H4 (cell line): ENCODE results near the gene F11R. TPM values are rescaled to one million over a fixed set of nuclear protein-coding genes. Genes with fewer than 3 reads are reported as not detected.
"Not testable (repeated sequence)": the region's sequence is repeated elsewhere in the genome, so short reads cannot be mapped to it uniquely, and the experiment has no call there.

Experiments
- DNase-seq: peaks from one replicate; pipeline ENCODE4 v3.0.0-alpha.2; 2015; ENCODE audit warnings: low spot score
- total RNA-seq: library from RNA; depleted of rRNA; stranded (reverse); fragments of >200 nt; shearing (Covaris generic); gene quantifications from 2 replicates; pipeline ENCODE4 v1.2.3, GENCODE V29; 2014

Gene F11R
- total RNA-seq, 1 experiment from 2014 or later = 6.4 TPM

DNA sequence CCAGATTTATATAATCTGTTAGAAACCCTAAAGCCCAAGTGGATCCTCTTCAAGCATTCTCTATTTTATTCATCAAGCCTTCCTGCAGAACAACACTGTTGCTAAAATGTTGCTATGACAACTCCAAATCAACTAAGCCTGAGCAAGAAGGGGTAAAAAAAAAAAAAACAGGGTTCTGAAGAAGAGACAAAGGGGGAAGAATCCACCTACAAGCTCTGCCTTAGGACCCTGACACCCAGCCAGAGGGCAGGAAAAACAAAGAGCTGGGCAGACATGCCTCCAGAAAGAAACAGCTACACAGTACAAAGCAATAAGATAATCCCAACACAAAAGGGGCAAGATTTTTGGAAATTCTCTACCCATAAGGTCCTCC lies 23.6 kb upstream of the F11R start:
- DNase-seq = no peak

DNA sequence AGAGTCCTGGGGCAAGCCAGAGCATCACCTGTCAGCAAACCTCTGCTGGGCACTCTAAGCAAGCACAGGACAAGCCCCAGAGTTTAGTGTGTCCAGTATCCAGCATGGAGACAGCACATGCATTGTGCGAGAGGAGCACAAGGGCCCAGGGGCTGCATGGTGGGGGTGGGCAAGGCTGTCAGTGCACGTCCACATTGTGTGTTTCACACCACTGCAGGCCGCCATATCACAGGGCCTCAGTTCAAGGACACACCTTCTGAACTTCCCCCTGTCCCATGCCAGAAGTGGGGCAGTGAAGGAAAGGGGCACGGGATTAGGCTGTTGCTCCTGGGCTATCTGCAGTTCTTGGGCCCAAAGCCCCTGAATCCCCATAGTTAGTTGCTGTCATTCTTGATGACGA lies 18.6 kb upstream of the F11R start:
- DNase-seq = no peak

DNA sequence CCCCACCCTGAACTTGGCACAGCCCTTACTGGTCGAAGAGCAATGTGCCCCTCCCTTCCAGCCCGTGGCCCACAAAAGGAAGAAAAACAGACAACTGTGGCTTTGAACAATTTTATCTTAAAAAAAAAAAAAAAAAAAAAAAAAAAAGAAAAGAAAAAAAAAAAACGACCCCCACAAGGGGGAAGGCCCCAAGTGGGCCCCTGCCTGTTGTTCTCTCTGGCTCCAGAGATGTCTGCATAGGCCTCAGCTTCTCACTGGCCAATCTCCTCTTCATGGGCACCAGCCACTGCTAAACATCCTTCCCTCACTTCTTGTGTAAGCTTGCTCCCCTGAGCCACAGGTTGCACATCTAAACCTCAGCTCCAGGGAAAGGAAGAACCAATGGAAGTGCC lies 18.2 kb upstream of the F11R start:
- no peak for DNase-seq

DNA sequence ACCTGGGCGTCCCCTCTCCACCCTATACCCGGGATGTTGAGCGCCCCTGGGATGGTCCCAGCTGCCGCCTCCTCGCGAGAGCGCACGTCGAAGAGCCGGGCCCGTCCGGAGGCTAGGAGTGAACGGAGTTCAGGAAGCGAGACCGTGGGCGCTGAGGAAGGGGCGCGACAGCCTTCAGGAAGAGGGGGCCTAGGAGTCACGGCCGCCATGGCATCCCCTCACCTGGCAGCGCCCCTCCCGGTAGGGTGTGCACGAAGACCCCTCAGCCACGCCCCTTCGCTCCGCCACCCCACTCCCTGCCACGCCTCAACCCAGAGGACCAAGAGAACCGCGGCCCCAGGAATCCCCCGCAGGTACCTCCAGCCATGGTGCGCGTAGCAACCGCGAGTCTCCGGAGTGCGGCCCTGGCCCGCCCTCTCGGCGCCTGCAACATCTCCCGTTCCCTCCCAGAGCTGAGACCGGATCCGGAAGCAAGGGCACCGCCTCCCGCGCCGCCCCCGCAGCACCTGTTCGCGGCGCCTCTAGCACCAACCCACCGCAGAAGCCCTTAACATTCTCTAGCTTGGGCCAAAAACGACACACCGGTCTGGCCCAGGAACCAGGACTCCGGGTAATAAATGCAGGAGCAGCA lies 17.7 kb upstream of the F11R start, which contains the start of gene TSTD1:
Gene TSTD1 (minus strand): TSS at position 442 of the 631 bp plus-strand sequence. CDS start 75 bp downstream, at position 367.
- DNase-seq = no peak

DNA sequence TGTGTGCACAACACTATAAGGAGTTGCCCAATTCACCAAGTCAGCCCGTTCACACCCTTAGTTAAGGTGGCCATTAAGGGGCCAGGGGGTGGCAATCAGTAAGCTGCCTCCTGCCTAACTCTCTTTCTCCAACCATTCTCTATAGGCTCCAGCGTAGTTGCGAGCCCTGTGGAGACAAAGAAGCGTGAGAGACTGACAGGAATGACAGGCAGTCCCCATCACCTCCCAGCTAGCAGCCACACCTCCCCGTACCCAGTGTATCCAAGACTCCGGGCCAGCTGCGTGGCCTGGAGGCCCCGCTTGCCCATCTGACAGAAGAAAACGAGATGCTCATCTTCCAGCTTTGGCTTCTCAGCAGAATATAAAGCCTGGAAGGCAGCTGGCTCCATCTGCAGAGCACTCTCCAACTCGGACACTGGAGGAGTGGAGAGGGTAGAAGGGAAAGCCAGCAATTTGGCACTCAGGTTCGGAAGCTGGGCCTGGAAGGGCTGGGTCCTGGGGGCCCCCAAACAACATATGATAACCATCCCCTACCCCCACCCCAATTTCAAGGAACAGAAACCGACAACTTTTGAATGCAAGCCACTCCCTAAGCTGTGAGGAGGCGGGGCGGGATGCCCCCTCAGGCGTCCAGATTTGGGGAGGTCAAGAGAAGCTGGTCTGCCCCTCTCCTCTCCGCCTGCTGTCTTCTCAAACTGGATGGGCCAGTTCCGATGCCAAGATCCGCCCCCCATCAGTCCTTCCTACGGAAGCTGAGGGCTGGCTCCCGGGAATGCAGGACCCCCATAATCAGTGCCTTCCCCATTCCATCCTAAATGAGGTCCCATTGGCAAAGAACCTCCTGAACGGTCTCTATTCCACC lies 16.9 kb upstream of the F11R start:
- DNase-seq = no peak

DNA sequence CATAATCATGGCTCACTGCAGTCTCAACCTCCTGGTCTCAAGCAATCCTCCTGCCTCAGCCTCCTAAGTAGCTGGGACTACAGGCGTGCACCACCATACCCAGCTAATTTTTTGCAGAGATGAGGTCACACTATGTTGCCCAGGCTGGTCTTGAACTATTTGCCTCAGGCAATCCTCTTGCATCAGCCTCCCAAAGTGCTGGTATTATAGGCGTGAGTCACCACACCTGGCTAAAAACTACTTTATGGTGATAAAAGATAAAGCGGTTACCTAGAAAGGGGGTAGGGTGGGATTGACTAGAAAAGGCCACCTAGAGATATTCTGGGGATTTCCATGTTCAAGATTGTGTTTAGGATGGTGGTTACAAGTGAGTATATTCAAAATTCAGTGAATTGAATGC lies 12.8 kb upstream of the F11R start:
- DNase-seq = no peak

DNA sequence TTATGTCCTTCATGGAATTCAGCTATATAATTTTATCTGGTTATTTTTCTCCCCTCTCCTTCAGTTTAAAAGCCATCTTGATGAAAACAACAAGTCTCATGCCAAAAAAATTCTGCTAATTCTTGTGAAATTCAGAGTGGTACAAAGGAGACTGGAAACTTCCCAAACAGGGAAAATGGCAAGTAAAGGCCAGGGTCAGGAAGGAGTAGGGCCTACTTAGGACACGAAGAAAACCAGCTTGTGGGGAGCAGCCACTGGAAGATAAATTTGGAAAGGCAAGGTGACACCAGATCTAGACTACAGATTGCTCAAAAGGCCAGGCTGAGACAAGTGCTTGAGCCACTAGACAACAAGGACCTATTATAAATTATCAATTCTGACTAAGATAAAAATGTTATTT lies 11.5 kb upstream of the F11R start:
- no peak for DNase-seq

DNA sequence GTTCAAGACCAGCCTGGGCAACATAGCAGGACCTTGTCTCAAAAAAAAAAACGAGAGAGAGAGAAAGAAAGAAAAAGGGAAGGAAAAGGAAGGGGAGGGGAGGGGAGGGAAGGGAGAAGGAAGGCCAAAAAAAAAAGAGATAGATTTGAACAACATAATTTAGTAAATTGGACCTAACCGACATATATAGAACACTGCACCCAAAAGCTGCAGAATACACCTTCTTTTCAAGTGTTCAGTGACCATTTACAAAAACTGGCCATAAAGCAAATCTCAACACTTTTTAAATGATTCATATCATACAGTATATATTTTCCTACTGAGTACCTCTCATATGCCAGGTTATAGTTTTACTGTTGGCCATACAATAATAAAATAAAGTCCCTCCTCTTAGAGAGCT lies 10.9 kb upstream of the F11R start:
- DNase-seq = no peak

DNA sequence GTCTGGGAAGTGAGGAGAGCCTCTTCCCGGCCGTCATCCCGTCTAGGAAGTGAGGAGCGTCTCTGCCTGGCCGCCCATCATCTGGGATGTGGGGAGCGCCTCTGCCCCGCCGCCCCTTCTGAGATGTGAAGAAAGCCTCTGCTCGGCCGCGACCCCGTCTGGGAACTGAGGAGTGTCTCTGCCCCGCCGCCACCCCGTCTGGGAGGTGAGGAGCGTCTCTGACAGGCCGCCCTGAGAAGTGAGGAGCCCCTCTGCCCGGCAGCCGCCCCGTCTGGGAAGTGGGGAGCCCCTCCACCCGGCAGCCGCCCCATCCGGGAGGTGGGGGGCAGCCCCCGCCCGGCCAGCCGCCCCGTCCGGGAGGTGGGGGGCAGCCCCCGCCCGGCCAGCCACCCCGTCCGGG lies 8.5 kb upstream of the F11R start:
- not testable (repeated sequence) for DNase-seq

DNA sequence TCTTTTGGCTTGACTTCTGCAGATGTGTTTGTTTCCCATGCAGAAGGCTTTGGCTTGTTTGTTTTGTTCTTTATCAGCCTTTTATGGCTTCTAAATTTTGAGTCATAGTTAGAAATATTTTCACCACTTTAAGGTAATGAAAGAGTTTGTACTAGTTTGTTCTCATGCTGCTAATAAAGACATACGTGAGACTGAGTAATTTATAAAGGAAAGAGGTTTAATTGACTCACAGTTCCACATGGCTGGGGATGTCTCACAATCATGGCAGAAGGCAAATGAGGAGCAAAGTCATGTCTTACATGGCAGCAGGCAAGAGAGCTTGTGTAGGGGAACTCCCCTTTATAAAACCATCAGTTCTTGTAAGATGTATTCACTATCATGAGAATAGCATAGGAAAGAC lies 6.0 kb upstream of the F11R start:
- DNase-seq = not testable (repeated sequence)

DNA sequence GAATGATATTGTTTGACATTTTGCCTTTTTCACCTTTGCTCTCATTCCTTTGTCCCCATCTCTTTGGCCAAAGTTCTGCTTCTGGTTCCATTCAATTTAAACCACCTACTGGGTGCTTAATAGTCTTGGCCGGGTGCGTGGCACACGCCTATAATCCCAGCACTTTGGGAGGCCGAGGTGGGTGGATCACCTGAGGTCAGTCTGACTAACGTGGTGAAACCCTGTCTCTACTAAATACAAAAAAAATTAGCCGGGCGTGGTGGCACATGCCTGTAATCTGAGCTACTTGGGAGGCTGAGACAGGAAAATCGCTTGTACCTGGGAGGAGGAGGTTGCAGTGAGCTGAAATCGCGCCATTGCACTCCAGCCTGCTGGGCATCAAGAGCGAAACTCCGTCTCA lies 1.5 kb upstream of the F11R start:
- DNase-seq = not testable (repeated sequence)

DNA sequence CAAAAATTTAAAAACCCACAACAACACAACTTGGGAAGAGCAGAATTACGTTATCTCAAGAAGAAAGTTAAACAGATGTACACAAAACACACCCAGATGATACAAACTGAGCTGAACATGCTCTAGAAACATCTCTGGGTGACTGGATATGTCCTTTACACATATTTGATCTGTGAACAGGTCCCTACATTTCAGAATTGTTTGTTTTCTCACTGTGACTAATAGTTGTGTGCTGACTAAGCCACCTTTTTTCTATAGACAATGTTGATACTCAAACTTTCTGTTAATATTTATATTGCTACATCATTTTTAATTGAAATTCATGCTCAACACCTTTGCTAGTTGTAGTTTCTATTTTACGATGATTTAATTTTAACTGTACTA lies 1.0 kb upstream of the F11R start:
- no peak for DNase-seq

DNA sequence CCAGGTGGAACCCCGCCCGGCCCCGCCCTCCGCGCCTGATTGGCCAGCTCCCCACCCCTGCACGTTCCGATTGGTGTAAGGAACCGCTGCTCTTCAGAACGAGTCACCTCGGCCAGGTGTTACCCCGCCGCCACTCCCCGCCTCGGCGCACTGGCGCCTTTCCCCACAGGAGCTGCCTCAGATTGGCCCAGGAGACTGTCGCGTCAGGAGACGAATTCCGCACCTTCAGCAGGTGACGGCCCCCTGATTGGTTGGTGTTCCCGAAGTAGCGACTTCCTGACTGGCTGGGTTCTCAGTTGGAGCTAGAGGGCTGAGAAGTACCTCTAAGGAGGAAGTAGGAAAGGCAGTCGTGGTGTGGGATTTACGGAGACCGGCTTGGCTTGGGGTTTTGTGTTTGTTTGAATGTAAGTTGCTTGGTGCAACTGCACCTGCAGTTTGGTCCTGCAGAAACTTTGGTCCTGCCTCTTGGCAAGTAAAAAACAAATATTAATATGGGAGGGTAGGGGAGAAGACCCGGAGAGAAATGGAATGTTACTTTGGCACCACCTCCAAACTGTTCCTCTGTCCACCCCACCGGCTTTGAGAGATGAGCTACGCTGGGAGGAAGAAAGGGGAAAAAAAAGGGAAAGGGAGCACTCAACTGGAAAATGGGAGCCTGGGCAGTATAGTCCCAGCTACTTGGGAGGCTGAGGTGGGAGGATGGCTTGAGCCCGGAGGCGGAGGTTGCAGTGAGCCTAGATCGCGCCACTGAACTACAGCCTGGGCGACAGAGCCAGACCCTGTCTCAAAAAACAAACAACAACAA lies 415 bp upstream of the F11R start:
- peak; percentile 78 for DNase-seq

DNA sequence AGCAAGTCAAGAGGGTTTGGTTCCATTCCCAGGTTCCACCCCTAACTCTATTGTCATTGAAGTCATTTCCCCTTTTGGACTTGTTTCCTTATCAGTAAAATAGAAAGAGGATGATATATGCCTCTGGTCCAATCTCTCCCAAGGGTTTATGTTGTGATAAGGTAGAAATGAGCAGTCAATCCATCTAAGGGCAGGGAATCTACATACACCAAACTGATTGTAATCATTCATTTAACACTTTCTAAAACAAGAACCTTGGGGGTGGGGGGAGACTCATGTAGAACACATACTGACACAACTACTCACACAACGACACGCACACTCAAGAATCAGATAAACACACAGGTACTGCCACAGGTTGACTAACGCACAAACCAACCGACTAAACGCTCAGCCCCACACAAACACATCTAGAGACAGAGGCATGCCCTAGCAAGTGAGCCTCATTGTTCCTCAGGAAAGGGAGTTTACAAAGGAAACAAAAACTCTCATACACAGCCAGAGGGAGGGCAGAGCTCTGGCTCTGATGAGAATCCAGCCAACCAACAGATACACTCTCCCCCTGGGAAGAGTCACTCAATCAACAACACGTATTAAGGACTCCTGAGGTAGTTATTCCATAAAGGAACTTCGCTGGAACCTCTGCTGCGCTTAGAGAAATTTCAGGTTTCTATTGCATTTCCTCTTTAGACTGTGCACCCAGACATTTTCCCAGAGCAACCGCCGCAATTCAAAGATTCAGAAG lies 1.0 kb downstream of the F11R start:
- DNase-seq = no peak

DNA sequence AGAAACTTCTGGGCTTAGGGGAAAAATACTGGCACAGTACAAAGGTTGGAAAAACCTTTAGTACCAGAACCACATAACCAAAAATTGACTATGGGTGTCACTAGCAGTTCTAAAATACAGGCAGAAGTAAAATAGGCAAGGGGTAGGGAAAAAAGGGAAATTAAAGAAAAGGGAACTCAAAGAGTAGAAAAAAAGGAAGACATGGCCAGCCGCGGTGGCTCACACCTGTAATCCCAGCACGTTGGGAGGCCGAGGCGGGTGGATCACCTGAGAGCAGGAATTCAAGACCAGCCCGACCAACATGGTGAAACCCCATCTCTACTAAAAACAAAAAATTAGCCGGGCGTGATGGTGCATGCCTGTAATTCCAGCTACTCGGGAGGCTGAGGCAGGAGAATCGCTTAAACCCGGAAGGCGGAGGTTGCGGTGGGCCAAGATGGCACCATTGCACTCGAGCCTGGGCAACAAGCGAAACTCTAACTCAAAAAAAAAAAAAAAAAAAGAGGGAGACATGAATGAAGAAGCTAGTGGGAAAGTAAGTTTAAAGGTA lies 1.8 kb downstream of the F11R start:
- DNase-seq = not testable (repeated sequence)

DNA sequence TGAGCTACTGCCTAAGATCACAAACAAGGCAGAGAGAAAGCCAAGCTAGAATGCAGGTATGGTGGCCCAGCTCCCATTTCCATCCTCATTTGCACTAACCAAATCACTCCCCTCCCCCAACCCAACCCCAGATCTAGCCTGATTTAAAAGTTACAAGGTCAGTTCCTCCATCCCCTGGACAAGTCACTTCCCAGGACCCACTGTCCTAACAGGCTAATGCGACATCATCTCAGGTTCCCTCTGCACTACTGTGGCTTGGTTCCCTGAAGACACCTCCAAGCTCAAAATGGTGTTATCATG lies 2.4 kb downstream of the F11R start:
- DNase-seq = no peak

DNA sequence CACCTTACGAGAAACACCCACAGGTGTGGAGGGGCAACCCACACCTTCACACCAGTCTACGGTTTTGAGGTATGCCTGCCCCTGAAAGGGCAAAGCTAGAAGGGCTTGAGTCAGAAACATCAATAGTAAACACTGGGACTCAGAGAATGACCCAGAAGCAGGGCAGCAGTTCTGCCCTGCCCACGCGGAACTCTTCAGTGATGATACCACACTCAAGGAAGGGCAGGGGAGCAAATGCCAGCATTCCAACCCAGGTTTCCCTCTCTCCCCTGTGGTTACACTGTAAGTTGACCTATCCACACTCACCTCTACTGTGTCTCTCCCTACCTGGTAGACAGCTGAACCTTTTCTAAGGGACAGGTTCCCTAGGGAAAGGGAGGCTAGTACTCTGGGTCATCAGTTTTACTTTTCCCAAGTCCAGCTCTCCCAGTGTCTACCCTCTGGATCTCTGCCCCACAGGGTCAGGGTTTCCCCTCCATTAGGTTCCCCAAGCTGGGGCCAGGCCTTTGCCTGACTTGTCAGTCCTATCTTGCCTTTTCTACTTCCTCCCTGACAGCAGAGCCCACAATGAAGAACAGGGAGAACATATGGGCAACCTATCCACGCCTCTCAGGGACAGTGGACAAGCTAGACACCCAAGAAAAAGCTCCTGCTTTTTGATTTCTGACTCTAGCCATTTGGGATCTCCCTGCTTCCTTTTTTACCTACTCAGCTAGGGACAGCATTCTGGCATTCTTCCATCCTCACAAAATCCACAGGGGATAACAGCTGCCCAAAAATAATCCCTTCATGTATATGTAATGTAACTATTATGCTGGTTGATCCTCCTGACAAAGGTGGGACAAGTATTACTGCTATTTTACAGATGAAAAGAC lies 3.0 kb downstream of the F11R start:
- no peak for DNase-seq

DNA sequence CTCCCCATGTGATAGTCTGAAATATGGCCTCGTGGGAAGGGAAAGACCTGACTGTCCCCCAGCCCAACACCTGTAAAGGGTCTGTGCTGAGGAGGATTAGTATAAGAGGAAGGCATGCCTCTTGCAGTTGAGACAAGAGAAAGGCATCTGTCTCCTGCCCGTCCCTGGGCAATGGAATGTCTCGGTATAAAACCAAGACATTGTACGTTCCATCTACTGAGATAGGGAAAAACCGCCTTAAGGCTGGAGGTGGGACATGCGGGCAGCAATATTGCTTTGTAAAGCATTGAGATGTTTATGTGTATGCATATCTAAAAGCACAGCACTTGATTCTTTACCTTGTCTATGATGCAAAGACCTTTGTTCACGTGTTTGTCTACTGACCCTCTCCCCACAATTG lies 3.8 kb downstream of the F11R start:
- not testable (repeated sequence) for DNase-seq

DNA sequence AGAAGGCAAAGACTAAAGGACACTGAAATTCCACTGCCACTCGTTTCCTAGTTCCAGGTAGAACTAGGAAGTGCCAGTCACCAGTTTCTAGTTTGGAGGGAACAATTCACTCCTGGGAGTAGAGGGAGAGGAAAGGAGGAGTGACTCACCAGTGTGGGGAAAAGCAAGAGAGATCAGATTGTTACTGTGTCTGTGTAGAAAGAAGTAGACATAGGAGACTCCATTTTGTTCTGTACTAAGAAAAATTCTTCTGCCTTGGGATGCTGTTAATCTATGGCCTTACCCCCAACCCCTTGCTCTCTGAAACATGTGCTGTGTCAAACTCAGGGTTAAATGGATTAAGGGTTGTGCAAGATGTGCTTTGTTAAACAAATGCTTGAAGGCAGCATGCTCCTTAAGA lies 4.3 kb downstream of the F11R start:
- not testable (repeated sequence) for DNase-seq

DNA sequence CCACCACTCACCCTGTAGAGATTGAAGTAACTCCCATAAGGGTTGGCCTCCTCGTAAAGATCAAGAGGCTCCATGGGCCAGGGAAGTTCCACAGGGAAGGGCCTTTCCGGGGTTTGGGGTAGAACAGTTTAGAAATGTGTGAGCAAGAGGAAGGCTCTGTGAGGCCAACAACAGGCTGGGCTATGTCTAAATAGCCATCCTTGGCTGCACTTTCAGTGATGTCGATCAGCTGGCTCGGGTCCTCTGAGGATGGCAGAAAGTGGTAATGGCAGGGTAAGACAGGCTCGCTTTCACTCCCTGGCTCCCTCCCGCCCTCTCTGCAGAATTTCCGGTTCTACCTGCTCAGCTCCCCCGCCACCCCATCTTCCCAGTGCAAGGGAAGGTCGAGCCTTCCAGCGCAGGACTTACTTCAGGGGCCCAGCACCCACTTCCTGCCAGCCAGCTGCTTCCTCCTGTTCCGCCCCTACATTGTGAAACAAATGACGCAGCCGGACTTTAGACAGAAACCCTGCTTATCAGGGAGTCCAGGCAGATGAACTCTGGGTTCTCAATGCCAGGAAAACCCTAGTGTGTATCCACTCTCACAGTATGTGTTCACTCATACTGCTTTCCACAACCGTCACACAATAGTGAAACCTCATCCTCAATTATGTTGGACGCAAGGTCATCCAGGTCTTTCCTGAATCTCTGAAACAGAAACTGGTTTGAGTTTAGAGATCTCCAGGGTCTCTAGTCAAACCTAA lies 7.3 kb downstream of the F11R start:
- DNase-seq = peak; percentile 67
